Measurements from ENCODE around the gene CRYBG2.

The CRYBG2 gene

DNA sequence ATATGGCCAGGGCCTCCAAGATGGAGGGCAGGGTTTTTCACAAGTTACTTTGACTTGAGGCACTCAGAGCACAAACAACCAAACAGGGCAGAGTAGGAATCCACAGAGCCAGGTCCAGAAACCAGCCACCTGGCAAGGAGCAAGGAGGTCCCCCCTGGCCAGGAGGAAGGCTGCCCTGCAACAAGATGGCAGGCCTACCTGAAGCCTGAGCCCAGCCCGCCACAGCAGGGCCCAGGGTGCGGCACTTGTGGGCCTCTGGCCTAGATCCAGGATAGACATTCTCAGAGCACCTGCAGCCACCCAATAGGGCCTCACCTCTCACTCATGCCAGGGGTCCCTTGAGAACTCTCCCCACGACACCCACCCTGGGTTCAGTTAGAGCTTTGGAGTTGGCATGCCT, 62.5 kb downstream of the CRYBG2 start:
- no peak overlapping the region for H3K4me3 ChIP-seq (ENCODE audit: low read depth, low read length)
- DNase-seq (ENCODE audit: low read depth) = no peak
- TF ChIP-seq, protein P1, sequence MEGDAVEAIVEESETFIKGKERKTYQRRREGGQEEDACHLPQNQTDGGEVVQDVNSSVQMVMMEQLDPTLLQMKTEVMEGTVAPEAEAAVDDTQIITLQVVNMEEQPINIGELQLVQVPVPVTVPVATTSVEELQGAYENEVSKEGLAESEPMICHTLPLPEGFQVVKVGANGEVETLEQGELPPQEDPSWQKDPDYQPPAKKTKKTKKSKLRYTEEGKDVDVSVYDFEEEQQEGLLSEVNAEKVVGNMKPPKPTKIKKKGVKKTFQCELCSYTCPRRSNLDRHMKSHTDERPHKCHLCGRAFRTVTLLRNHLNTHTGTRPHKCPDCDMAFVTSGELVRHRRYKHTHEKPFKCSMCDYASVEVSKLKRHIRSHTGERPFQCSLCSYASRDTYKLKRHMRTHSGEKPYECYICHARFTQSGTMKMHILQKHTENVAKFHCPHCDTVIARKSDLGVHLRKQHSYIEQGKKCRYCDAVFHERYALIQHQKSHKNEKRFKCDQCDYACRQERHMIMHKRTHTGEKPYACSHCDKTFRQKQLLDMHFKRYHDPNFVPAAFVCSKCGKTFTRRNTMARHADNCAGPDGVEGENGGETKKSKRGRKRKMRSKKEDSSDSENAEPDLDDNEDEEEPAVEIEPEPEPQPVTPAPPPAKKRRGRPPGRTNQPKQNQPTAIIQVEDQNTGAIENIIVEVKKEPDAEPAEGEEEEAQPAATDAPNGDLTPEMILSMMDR (IDR thresholded peaks at IDR 0.05; ENCODE audit: control insufficient read depth, extremely low read depth, insufficient read depth) = no peak

DNA sequence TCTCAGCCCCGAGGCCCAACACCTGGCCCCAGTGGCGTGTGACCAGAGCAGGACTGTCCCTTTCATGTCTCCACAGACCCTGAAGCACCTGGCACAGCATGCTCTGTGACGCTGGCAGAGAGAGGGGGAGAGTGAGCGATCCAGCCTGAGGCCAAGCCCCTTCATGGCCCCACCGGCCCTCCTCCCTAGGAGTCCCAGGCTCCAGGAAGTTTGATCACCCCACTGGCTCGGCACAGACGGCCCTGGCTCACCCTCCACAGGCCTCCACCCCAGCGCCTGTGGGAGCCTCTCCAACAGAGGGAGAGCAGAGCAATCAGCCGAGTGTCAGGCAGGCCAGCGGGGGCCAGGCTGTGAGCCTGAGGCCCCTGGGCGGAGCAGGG, 63.1 kb downstream of the CRYBG2 start:
- no peak for DNase-seq (ENCODE audit: low read depth)
- TF ChIP-seq, protein P1 (IDR thresholded peaks at IDR 0.05; ENCODE audit: control insufficient read depth, extremely low read depth, insufficient read depth) = no peak
- no peak overlapping the region for H3K4me3 ChIP-seq (ENCODE audit: low read depth, low read length)

DNA sequence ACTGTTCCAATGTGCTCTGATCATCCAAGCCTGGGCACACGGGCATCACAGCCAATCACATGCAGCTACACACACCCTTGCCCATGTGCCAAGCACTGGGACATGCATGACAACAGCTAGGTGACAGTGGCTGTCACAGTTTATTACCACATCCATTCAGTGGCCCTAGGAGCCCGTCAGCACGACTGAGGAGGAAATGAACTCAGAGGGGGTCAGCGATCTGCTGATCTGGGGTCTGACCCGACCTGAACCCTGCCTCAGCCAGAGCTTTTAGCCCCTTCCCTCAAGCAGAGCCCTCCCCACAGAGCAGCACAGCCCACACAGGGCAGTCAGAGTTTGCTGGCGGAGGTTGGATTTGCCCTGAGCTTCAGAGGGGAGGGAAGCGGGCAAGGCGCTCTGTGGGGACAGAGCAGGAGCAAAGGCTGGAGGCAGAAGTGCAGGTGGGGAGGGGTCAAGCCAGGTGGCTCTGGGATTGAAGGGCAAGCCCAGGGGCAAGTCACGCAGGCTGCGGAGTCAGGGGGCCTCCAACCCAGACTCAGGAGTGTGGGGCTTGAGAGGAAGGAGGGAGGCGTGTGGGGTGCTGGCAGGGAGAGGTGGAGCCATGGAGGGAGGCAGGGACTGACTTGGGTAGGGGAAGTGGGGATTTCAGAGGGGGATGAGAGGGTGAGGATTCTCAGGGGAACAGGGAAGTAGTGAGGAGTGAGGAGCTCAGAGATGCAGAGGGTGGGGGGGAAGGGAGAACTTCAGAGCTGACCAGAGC, 63.6 kb downstream of the CRYBG2 start:
- no peak overlapping the region for H3K4me3 ChIP-seq (ENCODE audit: low read depth, low read length)
- TF ChIP-seq, protein P1 (IDR thresholded peaks at IDR 0.05; ENCODE audit: control insufficient read depth, extremely low read depth, insufficient read depth) = no peak
- no peak for DNase-seq (ENCODE audit: low read depth)

DNA sequence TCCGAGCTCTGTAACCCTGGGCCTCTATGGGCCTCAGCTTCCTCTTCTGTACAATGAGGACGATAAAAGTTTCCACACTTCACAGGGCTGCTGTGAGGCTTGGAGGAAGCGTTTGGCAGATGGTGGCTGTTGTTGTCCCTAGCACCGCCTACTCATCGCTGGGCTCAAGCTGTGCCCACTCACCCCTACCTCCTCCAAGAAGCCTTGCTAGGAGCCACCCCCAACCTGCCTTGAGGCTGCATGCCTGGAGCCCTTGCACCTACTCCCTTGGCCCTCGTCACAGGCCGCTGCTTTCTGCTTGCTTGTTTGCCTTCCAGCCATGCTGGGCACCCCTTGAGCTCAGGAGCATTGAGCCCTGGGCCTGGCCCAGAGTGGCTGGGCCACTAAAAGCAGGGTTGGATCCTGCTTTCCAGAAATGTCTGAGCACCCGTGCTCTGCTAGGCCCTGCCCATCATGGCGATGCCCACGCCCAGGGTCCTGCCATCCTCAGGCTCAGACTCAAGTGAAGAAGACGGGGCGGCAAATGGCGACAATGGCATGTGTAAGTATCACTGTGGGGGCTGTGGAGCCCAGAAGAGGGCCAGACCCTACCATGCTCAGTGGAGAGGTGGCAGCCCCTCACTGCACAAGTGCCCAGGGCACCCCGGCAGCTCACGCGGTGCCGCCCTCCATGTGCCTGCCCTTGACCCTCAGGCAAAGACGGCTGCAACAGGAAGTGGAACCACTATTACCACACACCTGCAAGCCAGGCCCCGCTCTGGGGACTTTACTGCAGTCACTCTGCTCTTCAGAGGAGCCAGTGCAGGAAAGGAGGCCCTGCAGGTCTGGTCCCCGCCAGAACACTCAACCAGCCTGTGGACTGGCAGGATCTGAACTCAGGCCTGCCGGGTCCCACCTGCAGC, 64.5 kb downstream of the CRYBG2 start:
- DNase-seq (ENCODE audit: low read depth) = no peak
- H3K4me3 ChIP-seq (ENCODE audit: low read depth, low read length) = no peak overlapping the region
- TF ChIP-seq, protein P1 (IDR thresholded peaks at IDR 0.05; ENCODE audit: control insufficient read depth, extremely low read depth, insufficient read depth) = no peak

DNA sequence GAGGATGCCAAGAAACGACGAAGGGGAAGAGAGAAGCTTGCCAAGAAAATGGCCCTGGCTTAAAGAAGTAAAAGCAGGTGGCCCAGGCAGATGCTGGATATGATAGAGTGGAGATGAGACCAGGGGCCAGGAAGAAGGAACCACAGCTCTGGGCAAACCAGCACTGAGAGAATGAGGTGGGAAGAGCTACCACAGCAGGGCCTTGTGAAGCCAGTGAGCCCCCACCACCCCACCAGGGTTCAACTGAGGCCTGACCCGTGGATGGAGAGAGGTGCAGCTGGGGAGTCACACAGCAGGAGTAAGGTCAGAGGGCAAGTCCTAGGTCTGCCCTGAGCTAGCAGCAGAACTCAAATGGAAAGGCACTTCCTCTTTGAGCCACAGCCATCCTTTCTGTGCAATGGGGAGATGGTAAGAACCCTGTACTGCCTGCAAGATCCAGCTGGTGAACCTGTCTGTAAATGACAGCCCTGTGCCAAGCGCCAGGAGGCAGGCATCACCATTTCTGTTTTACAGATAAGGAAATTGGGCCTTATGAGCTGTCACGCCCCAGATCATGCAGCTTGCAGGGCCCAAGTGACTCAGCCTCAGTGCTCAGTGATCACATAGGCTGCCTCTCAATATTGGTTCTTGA, 65.5 kb downstream of the CRYBG2 start:
- TF ChIP-seq, protein P1 (IDR thresholded peaks at IDR 0.05; ENCODE audit: control insufficient read depth, extremely low read depth, insufficient read depth) = no peak
- no peak overlapping the region for H3K4me3 ChIP-seq (ENCODE audit: low read depth, low read length)
- DNase-seq (ENCODE audit: low read depth) = no peak

DNA sequence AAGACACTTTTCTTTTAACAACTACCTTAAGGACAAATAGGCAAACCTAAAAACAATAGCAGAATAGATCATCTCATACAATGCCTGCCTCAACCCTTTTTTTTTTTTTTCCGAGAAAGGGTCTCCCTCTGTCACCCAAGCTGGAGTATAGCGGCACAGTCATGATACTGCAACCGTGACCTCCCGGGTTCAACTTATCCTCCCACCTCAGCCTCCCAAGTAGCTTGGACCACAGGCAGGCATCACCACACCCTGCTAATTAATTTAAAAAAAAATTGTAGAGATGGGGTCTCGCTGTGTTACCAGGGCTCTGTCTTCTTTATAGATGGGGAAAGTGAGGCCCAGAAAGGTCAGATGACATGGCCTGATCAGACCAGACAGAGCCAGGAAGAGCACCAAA, 66.1 kb downstream of the CRYBG2 start:
- DNase-seq (ENCODE audit: low read depth) = no peak
- TF ChIP-seq, protein P1 (IDR thresholded peaks at IDR 0.05; ENCODE audit: control insufficient read depth, extremely low read depth, insufficient read depth) = no peak
- H3K4me3 ChIP-seq (ENCODE audit: low read depth, low read length) = no peak overlapping the region

Data from LNCaP clone FGC (cell line).